Lower lobe of right lung (tissue), 2 donors: Measurements from ENCODE around the gene UNC80. TPM values are rescaled to one million over a fixed set of nuclear protein-coding genes. Genes with fewer than 3 reads are reported as not detected.

Experiments used
- ATAC-seq, 2 donors: fragments of 200-7000 bp; cut with Tn5 transposase; one replicate each; pipeline ENCODE4 v1.9.1; 2020 to 2022; ENCODE audit warnings: mild to moderate bottlenecking in 2 of 2, moderate library complexity in 2 of 2
- DNase-seq: peaks from one replicate; pipeline ENCODE4 v3.0.0-alpha.2; 2020
- H3K27ac ChIP-seq: fragments of 200-600 bp; one replicate; pipeline ENCODE4 v1.8.0; 2022
- H3K27me3 ChIP-seq: fragments of 200-600 bp; one replicate; pipeline ENCODE4 v1.8.0; 2022; ENCODE audit warnings: low read depth
- H3K36me3 ChIP-seq: fragments of 200-600 bp; one replicate; pipeline ENCODE4 v1.8.0; 2022; ENCODE audit warnings: mild to moderate bottlenecking
- H3K4me1 ChIP-seq: fragments of 200-600 bp; one replicate; pipeline ENCODE4 v1.8.0; 2022
- H3K4me3 ChIP-seq: fragments of 200-600 bp; one replicate; pipeline ENCODE4 v1.8.0; 2022; ENCODE audit warnings: mild to moderate bottlenecking
- H3K9me3 ChIP-seq: fragments of 200-600 bp; one replicate; pipeline ENCODE4 v1.8.0; 2022
- intact Hi-C: fragments of 100-400 bp; cut with DNase I; formaldehyde crosslinking; loops from one replicate; pipeline ENCODE4 v1.11.0; 2022
- total RNA-seq: library from RNA; stranded (reverse); fragmentation: NEBNext Ultra II Directional; extraction: Animal tissue kit (Norgen Biotek cat#: 25700); gene quantifications from one replicate; pipeline ENCODE4 v1.2.1, GENCODE V29; 2021
- TF ChIP-seq, protein P1 (sequence below): fragments of 200-600 bp; IDR thresholded peaks from one replicate; pipeline ENCODE4 v1.8.0; 2022; ENCODE audit warnings: antibody characterized with exemption, mild to moderate bottlenecking
- donor health status: DM: no; HTN: yes; CAD: no; lungs with severe emphysema.

The UNC80 gene
- total RNA-seq, 1 donor from 2014 or later, result not detected

DNA sequence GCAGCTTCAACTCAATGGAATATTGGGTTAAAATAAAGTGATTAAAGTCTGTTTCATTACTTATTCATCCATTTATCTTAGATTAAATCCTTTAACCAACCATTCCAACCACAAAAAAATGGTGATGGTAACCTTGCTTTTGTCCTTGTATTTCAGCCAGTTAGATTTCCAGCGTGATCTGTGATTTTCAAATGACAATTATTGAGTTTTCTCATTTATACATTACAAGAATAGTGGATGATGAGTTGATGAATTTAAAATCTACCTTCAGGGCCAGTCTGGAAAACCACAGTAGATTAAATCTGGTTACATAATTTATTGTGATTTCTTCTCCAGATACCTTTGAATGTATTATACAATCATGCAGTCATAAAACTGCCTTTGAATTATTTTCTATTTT is 29.7 kb upstream of the UNC80 start:
- no peak for ATAC-seq
- Histone ChIP-seq H3K36me3 (no peaks in the 10 kb centered on the region), H3K4me3 (no peak overlapping the region), H3K27ac (no peak overlapping the region), H3K9me3 (no peaks in the 10 kb centered on the region), H3K4me1 (no peaks in the 10 kb centered on the region), H3K27me3 (no peaks in the 10 kb centered on the region)
- intact Hi-C loops, result no loop called here
- DNase-seq, result no peak
- TF ChIP-seq, protein P1, sequence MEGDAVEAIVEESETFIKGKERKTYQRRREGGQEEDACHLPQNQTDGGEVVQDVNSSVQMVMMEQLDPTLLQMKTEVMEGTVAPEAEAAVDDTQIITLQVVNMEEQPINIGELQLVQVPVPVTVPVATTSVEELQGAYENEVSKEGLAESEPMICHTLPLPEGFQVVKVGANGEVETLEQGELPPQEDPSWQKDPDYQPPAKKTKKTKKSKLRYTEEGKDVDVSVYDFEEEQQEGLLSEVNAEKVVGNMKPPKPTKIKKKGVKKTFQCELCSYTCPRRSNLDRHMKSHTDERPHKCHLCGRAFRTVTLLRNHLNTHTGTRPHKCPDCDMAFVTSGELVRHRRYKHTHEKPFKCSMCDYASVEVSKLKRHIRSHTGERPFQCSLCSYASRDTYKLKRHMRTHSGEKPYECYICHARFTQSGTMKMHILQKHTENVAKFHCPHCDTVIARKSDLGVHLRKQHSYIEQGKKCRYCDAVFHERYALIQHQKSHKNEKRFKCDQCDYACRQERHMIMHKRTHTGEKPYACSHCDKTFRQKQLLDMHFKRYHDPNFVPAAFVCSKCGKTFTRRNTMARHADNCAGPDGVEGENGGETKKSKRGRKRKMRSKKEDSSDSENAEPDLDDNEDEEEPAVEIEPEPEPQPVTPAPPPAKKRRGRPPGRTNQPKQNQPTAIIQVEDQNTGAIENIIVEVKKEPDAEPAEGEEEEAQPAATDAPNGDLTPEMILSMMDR, result no peak

DNA sequence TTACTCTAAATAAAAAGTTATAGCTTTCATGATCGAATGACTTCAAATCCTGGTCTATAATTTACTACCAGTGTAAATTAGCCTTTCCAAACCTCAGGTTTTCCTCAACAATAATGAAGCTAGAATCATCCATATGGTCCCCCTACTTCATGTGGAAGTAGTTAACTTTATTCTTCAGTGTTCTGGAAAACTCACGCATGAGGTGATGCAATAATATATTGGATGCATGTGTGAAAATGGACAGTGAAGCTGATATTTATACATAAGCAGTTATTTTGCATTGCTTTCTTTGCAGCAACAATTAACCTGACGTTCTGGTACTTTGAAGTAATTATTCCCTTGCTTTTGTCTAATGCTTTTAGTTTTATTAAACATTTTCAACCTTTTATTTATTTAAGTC is 18.6 kb upstream of the UNC80 start:
- no peak for DNase-seq
- Histone ChIP-seq H3K36me3 (no peaks in the 10 kb centered on the region), H3K27ac (no peak overlapping the region), H3K27me3 (no peaks in the 10 kb centered on the region), H3K4me1 (no peaks in the 10 kb centered on the region), H3K9me3 (no peaks in the 10 kb centered on the region), H3K4me3 (no peak overlapping the region)
- TF ChIP-seq, protein P1, result no peak
- ATAC-seq, result no peak
- intact Hi-C loops, result no loop called here

DNA sequence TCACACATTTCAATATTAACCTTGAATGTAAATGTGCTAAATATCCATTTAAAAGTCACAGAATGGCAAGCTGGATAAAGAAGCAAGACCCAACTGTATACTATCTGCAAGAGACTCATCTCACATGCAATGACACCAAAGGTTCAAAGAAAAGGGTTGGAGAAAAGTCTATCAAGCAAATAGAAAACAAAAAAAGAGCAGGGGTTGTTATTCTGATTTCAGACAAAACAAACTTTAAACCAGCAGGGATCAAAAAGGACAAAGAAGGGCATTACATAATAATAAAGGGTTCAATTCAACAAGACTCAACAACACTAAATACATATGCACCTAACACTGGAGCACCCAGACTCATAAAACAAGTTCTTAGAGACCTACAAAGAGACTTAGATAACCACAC is 14.5 kb upstream of the UNC80 start:
- TF ChIP-seq, protein P1, result no peak
- no peaks in the 10 kb centered on the region for H3K9me3 ChIP-seq
- no peak overlapping the region for H3K27ac ChIP-seq
- DNase-seq (no peak), ATAC-seq (no peak)
- no peak overlapping the region for H3K4me3 ChIP-seq
- H3K4me1 ChIP-seq, result no peaks in the 10 kb centered on the region
- no peaks in the 10 kb centered on the region for H3K36me3 ChIP-seq
- intact Hi-C loops, result no loop called here
- no peaks in the 10 kb centered on the region for H3K27me3 ChIP-seq

DNA sequence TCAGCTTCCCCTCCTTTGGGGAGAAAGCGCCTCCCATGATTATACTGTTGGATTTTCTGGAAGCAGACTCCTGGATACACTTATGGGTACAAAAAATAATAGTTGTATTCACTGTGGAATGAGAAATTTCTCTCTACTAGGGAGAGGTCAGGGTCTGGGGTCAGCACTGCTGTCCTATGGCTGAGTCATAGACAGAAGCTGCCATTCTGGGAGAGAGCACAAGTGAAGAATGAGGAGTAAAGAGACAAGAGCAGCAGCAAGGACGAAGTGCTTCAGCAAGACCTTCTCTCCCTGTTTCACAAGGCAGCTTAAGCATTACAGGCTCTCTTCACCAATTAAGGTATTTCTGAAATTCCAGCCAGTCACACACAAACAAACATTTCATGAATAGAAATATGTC is 10.1 kb upstream of the UNC80 start:
- Histone ChIP-seq H3K4me3 (no peak overlapping the region), H3K36me3 (no peaks in the 10 kb centered on the region), H3K27me3 (no peaks in the 10 kb centered on the region), H3K9me3 (no peaks in the 10 kb centered on the region), H3K27ac (no peak overlapping the region), H3K4me1 (no peaks in the 10 kb centered on the region)
- intact Hi-C loops, result no loop called here
- TF ChIP-seq, protein P1, result no peak
- no peak for DNase-seq
- ATAC-seq, result no peak

DNA sequence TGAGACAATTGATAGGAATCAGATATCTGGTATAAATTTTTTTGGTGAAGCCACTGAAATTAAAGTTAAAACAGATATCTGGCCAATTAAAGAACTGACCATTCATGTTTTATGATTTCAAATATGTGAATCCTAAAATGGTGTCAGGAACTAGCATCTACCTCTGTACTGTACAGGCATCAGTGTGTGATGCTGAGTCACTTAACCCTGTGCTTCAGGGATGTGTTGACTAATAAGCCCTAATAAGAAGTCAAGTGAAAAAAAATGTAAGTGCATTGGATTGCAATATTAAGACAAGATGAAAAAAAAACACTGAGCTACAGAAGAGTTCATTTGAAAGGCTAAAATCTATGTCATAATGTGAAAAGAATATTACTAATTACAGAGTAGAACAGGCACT is 9.1 kb upstream of the UNC80 start:
- ATAC-seq (no peak), DNase-seq (no peak)
- Histone ChIP-seq H3K4me1 (no peaks in the 10 kb centered on the region), H3K36me3 (no peaks in the 10 kb centered on the region), H3K27me3 (no peaks in the 10 kb centered on the region), H3K9me3 (no peaks in the 10 kb centered on the region), H3K27ac (no peak overlapping the region), H3K4me3 (no peak overlapping the region)
- TF ChIP-seq, protein P1, result no peak
- intact Hi-C loops, result no loop called here

DNA sequence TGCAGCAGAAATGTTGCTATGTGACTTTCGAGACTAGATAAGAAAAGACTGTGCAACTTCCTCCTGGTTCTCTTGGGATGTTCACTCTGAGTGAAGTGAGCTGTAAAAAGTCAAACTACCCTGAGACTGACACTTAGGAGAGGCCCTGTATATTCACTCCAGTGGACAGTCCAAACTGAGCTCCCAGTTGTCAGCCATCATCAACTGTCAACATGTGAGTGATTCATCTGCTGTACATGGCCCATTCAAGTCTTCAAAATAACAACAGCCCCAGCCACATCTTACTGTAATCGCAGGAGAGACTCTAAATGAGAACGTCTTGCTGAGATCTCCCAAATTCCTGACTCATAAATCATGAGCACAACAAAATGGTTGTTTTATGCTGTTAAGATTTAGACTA is 8.5 kb upstream of the UNC80 start:
- DNase-seq (no peak), ATAC-seq (no peak)
- TF ChIP-seq, protein P1, result no peak
- H3K4me3 ChIP-seq, result no peak overlapping the region
- no peaks in the 10 kb centered on the region for H3K27me3 ChIP-seq
- no peaks in the 10 kb centered on the region for H3K9me3 ChIP-seq
- no peak overlapping the region for H3K27ac ChIP-seq
- H3K4me1 ChIP-seq, result no peaks in the 10 kb centered on the region
- intact Hi-C loops, result no loop called here
- H3K36me3 ChIP-seq, result no peaks in the 10 kb centered on the region
